DND-41 (cell line): Measurements from ENCODE around the gene SYNPO.

Experiments used
- ATAC-seq: fragments of 200-7000 bp; cut with Tn5 transposase; 3 replicates; pipeline ENCODE4 v1.9.1; 2021; ENCODE audit warnings: low read depth; ENCODE audit not compliant: insufficient read depth
- DNase-seq: peaks from one replicate; pipeline ENCODE4 v3.0.0-alpha.2; 2020
- H2AFZ ChIP-seq: 2 replicates; pipeline ENCODE4 v1.6.0; 2012; ENCODE audit warnings: low read depth, low read length
- H3K27ac ChIP-seq: 2 replicates; pipeline ENCODE4 v1.5.1; 2012; ENCODE audit warnings: low read length, inconsistent platforms
- H3K27me3 ChIP-seq: fragments of 200-600 bp; sonication (generic); 2 replicates; pipeline ENCODE4 v1.6.0; 2012; ENCODE audit warnings: low read length, mild to moderate bottlenecking, inconsistent platforms; ENCODE audit not compliant: insufficient read depth, poor library complexity
- H3K36me3 ChIP-seq: 2 replicates; pipeline ENCODE4 v1.5.1; 2012; ENCODE audit warnings: low read length, inconsistent platforms; ENCODE audit not compliant: insufficient read depth
- H3K4me1 ChIP-seq: 2 replicates; pipeline ENCODE4 v1.5.1; 2012; ENCODE audit warnings: mild to moderate bottlenecking, low read length; ENCODE audit not compliant: insufficient read depth
- H3K4me2 ChIP-seq: 2 replicates; pipeline ENCODE4 v1.6.0; 2012; ENCODE audit warnings: mild to moderate bottlenecking, moderate library complexity, low read length, inconsistent platforms; ENCODE audit not compliant: insufficient read depth
- H3K4me3 ChIP-seq, 2 experiments: fragments of 200-600 bp in 1 of 2; shearing (Covaris generic) in 1 of 2; 2 replicates each; pipeline ENCODE4 v1.5.1; 2012 to 2016; ENCODE audit warnings: inconsistent platforms in 2 of 2, low read length in 2 of 2, mild to moderate bottlenecking in 2 of 2, low read depth in 1 of 2, moderate library complexity in 1 of 2
- H3K79me2 ChIP-seq: 2 replicates; pipeline ENCODE4 v1.6.0; 2012; ENCODE audit warnings: low read length, inconsistent platforms; ENCODE audit not compliant: insufficient read depth
- H3K9ac ChIP-seq: 2 replicates; pipeline ENCODE4 v1.6.0; 2012; ENCODE audit warnings: low read depth, mild to moderate bottlenecking, inconsistent platforms, low read length, moderate library complexity
- H3K9me3 ChIP-seq: 2 replicates; pipeline ENCODE4 v1.5.1; 2012; ENCODE audit warnings: low read length, moderate library complexity, mild to moderate bottlenecking, inconsistent platforms; ENCODE audit not compliant: insufficient read depth, severe bottlenecking
- H4K20me1 ChIP-seq: 2 replicates; pipeline ENCODE4 v1.6.0; 2012; ENCODE audit warnings: low read length; ENCODE audit not compliant: insufficient read depth
- CTCF ChIP-seq: IDR thresholded peaks from 2 replicates; pipeline ENCODE4 v1.5.1; 2012; ENCODE audit warnings: borderline replicate concordance, low read length, moderate library complexity, mild to moderate bottlenecking; ENCODE audit not compliant: poor library complexity, severe bottlenecking; ENCODE audit errors: extremely low read depth
- EZH2 ChIP-seq: IDR thresholded peaks from 3 replicates; pipeline ENCODE4 v1.6.1; 2012; ENCODE audit warnings: borderline replicate concordance, low read depth, mild to moderate bottlenecking, moderate library complexity, low read length, inconsistent platforms; ENCODE audit not compliant: severe bottlenecking

The SYNPO gene

GRCh38 chr5:150612405-150612804 lies 28.1 kb upstream of the SYNPO start:
- no peaks in the 10 kb centered on the region for H3K4me1 ChIP-seq

DNA sequence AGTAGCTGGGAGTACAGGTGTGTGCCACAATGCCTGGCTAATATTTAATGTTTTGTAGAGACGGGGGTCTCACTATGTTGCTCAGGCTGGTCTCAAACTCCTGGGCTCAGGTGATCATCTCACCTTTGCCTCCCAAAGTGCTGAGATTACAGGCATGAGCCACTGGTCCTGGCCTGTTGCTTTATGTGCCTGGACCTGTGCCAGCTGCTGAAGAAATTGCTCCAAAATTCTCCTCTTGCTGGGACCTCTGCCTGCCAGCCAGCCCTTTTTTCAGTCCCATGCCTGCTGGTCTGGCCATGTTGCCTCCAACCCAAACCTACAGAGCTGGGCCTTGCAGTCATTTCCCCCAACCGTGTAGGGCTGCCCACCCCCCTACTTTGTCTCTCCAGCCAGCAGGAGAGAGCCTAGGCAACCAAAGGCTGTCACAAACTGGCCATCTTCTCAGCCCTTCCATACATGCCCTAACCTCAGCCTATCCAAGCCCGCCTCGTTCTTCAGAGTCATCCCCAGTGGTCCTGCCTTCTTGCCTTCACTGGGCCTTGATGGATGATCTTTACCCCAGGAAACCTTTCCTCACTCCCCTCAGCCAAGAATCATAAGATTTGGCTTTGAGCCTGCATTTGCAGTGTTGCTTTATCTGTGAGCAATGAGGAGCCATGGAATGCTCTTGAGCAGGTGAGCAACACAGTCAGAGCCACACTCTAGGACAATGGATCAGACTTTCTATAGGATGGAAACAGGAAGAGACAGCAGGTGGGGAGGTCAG lies 27.4 kb upstream of the SYNPO start:
- H3K27ac ChIP-seq = no peak overlapping the region
- TF ChIP-seq EZH2 (no peak), CTCF (no peak)
- H3K4me3 ChIP-seq = no peak overlapping the region
- no peaks in the 10 kb centered on the region for H3K79me2 ChIP-seq
- ATAC-seq = no peak
- H3K27me3 ChIP-seq = peaks cover 18% of the 10 kb centered on the region
- no peaks in the 10 kb centered on the region for H3K4me1 ChIP-seq
- no peaks in the 10 kb centered on the region for H3K36me3 ChIP-seq
- H3K9ac ChIP-seq = no peak overlapping the region
- no peaks in the 10 kb centered on the region for H3K9me3 ChIP-seq
- no peaks in the 10 kb centered on the region for H4K20me1 ChIP-seq
- H2AFZ ChIP-seq = no peak overlapping the region
- no peak for DNase-seq
- no peak overlapping the region for H3K4me2 ChIP-seq

More at GRCh38 chr5:150612405-150612804, 28.1 kb upstream of the SYNPO start:
- no peak for ATAC-seq
- Histone ChIP-seq H4K20me1 (no peaks in the 10 kb centered on the region), H3K4me2 (no peak overlapping the region), H3K9ac (no peak overlapping the region), H3K9me3 (no peaks in the 10 kb centered on the region), H3K27ac (no peak overlapping the region), H2AFZ (no peak overlapping the region), H3K79me2 (no peaks in the 10 kb centered on the region), H3K36me3 (no peaks in the 10 kb centered on the region), H3K4me3 (no peak overlapping the region), H3K27me3 (peaks cover 18% of the 10 kb centered on the region)
- TF ChIP-seq EZH2 (no peak), CTCF (no peak)
- DNase-seq = no peak

DNA sequence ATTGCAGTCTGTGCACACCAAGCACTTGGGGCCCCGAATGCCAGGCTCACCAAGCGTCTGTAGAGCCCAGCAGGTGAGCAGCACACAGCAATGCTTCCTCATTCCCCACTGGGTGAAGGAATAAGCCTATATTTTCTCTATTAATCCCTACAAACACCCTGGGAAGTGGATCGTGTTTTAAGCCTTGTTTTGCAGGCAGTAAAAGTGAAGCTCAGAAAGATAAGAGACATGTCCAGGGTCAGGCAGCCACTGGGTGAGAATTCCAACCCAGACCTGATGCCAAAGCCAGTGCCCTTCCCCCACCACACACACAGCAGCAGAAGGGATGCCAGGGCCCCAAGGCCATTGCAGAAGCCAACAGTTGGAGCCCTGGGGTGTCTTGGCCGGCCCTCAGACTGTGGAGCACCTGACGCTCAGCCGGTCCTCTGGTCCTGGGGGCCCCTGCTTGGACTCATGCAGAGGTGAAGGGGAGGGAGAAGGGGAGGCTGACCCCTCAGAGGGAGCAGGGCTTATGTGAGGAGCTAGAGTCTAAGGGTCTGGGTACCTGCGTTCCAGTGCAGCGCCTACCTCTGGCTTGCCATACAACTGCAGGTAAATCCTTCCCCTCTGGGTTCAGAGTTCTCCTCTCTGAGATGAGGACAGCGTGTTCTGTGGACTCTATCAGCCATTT lies 26.3 kb upstream of the SYNPO start:
- no peak overlapping the region for H2AFZ ChIP-seq
- H3K79me2 ChIP-seq = no peaks in the 10 kb centered on the region
- TF ChIP-seq CTCF (peak; percentile 20), EZH2 (no peak)
- H3K27me3 ChIP-seq = peaks cover 18% of the 10 kb centered on the region
- no peak overlapping the region for H3K4me2 ChIP-seq
- no peak overlapping the region for H3K27ac ChIP-seq
- no peaks in the 10 kb centered on the region for H3K36me3 ChIP-seq
- no peak overlapping the region for H3K9ac ChIP-seq
- H3K9me3 ChIP-seq = no peaks in the 10 kb centered on the region
- no peak overlapping the region for H3K4me3 ChIP-seq
- ATAC-seq (no peak), DNase-seq (no peak)
- H4K20me1 ChIP-seq = no peaks in the 10 kb centered on the region
- no peaks in the 10 kb centered on the region for H3K4me1 ChIP-seq
